Ovary (tissue), 9 donors: ENCODE data around the gene OR7G2. TPM values are rescaled to one million over a fixed set of nuclear protein-coding genes. Genes with fewer than 3 reads are reported as not detected.
"Not testable (repeated sequence)": the region's sequence is repeated elsewhere in the genome, so short reads cannot be mapped to it uniquely, and the experiment has no call there.

Source experiments
- DNase-seq, 5 donors: peaks; one replicate each; pipeline ENCODE4 v3.0.0-alpha.2; 2019 to 2020
- H3K27ac ChIP-seq, 2 donors: fragments of 200-600 bp; one replicate each; pipeline versions ENCODE4 v1.5.1 to v1.8.0; 2019 to 2022
- H3K27me3 ChIP-seq: fragments of 200-600 bp; one replicate; pipeline ENCODE4 v1.8.0; 2022
- H3K36me3 ChIP-seq: fragments of 200-600 bp; sonication (generic); one replicate; pipeline ENCODE4 v1.5.1; 2019
- H3K4me1 ChIP-seq: one replicate; pipeline ENCODE4 v1.8.1; 2013; ENCODE audit warnings: mild to moderate bottlenecking, moderate library complexity; ENCODE audit not compliant: insufficient read depth
- H3K4me3 ChIP-seq: fragments of 200-600 bp; sonication (generic); one replicate; pipeline ENCODE4 v1.5.1; 2017
- H3K9me3 ChIP-seq, 2 donors: fragments of 200-600 bp in 1 of 2; sonication (generic) in 1 of 2; one replicate each; pipeline versions ENCODE4 v1.5.1 to v1.8.1; 2013 to 2019; ENCODE audit warnings: mild to moderate bottlenecking in 1 of 2, moderate library complexity in 1 of 2
- EP300 ChIP-seq: sonication (generic); formaldehyde crosslinking; IDR thresholded peaks from one replicate; pipeline ENCODE4 v1.6.1; 2017; ENCODE audit warnings: antibody characterized with exemption
- POLR2A ChIP-seq: fragments of 450-650 bp; IDR thresholded peaks from one replicate; pipeline ENCODE4 v1.6.1; 2017; ENCODE audit warnings: antibody characterized with exemption, mild to moderate bottlenecking, moderate library complexity
- WGBS, 3 donors: extraction: QIAGEN DNeasy Blood & Tissue Kit in 1 of 3; methylation state at CpG; one replicate each; pipeline versions ENCODE4 v1.1.5 to v1.1.7; 2013 to 2017; 5-methylcytosine and 5-hydroxymethylcytosine counted together
- intact Hi-C, 4 donors: fragments of 100-400 bp; cut with DNase I; formaldehyde crosslinking; loops; one replicate each; pipeline versions ENCODE4 v1.11.0 to v1.15.1; 2022 to 2023
- polyA plus RNA-seq, 2 donors: library from polyadenylated mRNA; stranded (reverse); fragments of 200-250 nt in 1 of 2; fragments of 350-450 nt in 1 of 2; fragmentation: Illumina TruSeq in 1 of 2; extraction: RNeasy Lipid Tissue Mini Kit (QIAGEN cat#74804) in 1 of 2; gene quantifications; one replicate each; pipeline ENCODE4 v1.2.3, GENCODE V29; 2013 to 2014
- total RNA-seq, 7 donors: library from RNA; depleted of rRNA in 2 of 7; stranded (reverse); fragments of >200 nt in 2 of 7; fragmentation: NEBNext Ultra II Directional in 3 of 7; extraction: Animal tissue kit (Norgen Biotek cat#: 25700) in 3 of 7; gene quantifications; one replicate each; pipeline versions ENCODE4 v1.1.0 to v1.2.4, GENCODE V29; 2016 to 2023
- TF ChIP-seq, protein P1 (sequence below), 3 donors: fragments of 450-650 bp in 2 of 3; fragments of 200-600 bp in 1 of 3; IDR thresholded peaks; one replicate each; pipeline versions ENCODE4 v1.5.1 to v1.8.0; 2016 to 2022; ENCODE audit warnings: antibody characterized with exemption in 3 of 3, mild to moderate bottlenecking in 1 of 3
- donor health status: DM: no; HTN: no; CAD: no; lungs with moderate emphysema.
- donor health status: DM: no; HTN: no; CAD: no.
- donor health status: Bipolar disorder and iron deficiency.
- donor health status: DM: yes; HTN: yes; CAD: no.
- donor health status: DM: no; HTN: no; CAD: no.
- donor health status: DM: yes; HTN: yes; CAD: no.

OR7G2 gene
- total and polyA plus RNA-seq, 9 donors, result not detected

DNA sequence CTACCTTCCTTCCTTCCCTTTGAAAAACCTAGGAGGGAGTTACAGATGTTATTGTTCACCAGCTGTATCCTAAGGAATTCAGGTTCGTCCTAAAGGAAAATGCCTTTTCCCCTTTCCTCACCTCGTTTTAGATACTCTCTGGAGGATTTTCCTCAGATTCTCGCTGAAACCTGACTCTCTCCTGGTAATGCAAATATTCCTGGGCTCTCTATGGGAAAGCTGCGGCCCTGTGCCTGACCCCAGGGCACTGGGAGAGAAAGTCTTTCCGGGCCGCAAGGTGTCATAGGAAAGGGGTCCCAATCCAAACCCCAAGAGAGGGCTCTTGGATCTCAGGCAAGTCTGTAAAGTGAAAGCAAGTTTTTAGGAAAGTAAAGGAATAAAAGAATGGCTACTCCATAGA is 33.5 kb downstream of the OR7G2 start:
- H3K27me3 ChIP-seq, result no peaks in the 10 kb centered on the region
- intact Hi-C loops, result loop anchor here in 1 of 4 donors (10.0 kb wide), 1 partner anchor 419 kb away; no protein-coding TSS in a partner anchor
- 65 to 73% (median 67%) methylated on average over 6 of the region's 6 CpGs for WGBS, 3 donors

DNA sequence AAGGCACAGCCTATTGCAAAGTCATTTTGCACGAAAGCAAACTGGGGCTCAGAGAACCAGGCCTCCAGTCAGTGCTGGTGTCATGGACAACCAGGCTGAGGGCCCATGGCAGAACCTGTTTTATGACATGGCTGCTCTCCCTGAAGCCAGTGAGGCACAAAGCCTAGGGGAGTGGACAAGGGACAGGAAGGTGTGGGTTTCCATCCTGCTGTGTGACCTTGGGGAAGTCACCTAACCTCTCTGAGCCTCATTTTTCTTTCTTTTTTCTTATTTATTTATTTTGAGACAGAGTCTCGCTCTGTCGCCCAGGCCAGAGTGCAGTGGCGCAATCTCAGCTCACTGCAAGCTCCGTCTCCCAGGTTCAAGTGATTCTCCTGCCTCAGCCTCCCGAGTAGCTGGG is 35.6 kb downstream of the OR7G2 start:
- 90 to 92% (median 90%) methylated on average over 6 of the region's 6 CpGs for WGBS, 3 donors
- H3K4me1 ChIP-seq, H3K4me3 ChIP-seq, H3K27me3 ChIP-seq, DNase-seq, H3K36me3 ChIP-seq, H3K9me3 ChIP-seq, H3K27ac ChIP-seq: not testable (repeated sequence)
- intact Hi-C loops, result loop anchor here in 1 of 4 donors (10.0 kb wide), 1 partner anchor 417 kb away; no protein-coding TSS in a partner anchor

More for the DNA sequence above, 33.5 kb downstream of the OR7G2 start:
- H3K36me3 ChIP-seq, result no peaks in the 10 kb centered on the region
- no peaks in the 10 kb centered on the region for H3K9me3 ChIP-seq
- no peak overlapping the region for H3K27ac ChIP-seq
- H3K4me1 ChIP-seq, result peaks cover 4% of the 10 kb centered on the region
- H3K4me3 ChIP-seq, result no peak overlapping the region
- no peak for DNase-seq
- TF ChIP-seq EP300 (no peak), POLR2A (no peak)
- TF ChIP-seq, protein P1, sequence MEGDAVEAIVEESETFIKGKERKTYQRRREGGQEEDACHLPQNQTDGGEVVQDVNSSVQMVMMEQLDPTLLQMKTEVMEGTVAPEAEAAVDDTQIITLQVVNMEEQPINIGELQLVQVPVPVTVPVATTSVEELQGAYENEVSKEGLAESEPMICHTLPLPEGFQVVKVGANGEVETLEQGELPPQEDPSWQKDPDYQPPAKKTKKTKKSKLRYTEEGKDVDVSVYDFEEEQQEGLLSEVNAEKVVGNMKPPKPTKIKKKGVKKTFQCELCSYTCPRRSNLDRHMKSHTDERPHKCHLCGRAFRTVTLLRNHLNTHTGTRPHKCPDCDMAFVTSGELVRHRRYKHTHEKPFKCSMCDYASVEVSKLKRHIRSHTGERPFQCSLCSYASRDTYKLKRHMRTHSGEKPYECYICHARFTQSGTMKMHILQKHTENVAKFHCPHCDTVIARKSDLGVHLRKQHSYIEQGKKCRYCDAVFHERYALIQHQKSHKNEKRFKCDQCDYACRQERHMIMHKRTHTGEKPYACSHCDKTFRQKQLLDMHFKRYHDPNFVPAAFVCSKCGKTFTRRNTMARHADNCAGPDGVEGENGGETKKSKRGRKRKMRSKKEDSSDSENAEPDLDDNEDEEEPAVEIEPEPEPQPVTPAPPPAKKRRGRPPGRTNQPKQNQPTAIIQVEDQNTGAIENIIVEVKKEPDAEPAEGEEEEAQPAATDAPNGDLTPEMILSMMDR (IDR thresholded peaks at IDR 0.05), result no peak

DNA sequence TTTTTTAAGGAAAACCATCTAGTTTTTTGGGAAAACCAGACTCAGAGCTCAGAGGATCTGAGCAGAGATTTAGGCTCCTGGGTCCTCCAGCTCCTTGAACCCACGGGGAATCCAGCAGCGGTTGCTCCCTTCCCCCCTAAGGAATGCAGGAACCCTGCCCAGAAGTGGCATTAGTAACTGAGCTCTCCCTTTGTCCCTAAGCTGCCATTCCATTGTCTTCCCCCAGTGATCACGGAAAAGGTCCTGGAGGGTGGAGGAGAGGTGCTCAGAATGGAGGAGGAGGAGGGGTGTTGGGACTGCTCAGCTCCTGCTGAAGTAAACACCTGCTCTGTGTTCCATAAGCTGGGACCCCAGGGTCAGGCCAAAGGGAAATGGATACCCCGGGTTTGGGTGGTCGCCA is 37.2 kb downstream of the OR7G2 start:
- no peak overlapping the region for H3K27ac ChIP-seq
- DNase-seq, result no peak
- H3K9me3 ChIP-seq, result no peaks in the 10 kb centered on the region
- intact Hi-C loops, result loop anchor here in 1 of 4 donors (10.0 kb wide), 1 partner anchor 415 kb away; no protein-coding TSS in a partner anchor
- no peak overlapping the region for H3K4me3 ChIP-seq
- H3K27me3 ChIP-seq, result no peaks in the 10 kb centered on the region
- no peaks in the 10 kb centered on the region for H3K36me3 ChIP-seq
- WGBS, 3 donors, result 36 to 57% (median 39%) methylated on average over 5 of the region's 5 CpGs
- TF ChIP-seq POLR2A (no peak), EP300 (no peak)
- TF ChIP-seq, protein P1 (IDR thresholded peaks at IDR 0.05), result no peak
- H3K4me1 ChIP-seq, result peaks cover 1% of the 10 kb centered on the region

DNA sequence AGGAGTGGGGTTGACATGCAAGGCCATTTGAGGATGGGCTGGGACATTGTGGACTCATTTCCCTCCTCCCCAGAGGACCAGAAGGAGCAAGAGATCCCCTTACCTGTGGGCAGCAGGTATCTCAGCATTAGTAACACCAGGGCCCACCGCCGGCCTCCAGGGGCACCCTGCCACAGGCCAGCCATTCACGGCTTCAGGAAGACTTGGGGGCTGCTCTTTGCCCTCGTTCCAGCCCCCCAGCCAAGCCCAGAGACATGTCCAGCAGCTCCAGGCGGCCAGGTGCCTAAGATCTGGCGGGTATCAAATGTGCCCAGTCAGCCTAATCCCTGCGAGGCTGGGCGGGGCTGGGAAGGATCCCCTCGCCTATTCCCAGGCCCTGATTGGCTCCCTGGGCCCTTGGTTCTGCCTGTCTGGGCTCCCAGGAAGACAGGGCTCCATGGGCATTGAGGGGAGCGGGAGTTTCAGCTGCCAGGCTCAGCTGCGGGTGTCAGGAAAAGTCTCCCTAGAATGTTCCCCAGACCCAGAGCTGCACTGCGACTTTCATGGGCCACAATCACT is 41.7 kb downstream of the OR7G2 start:
- intact Hi-C loops, result no loop called here
- 69 to 85% (median 72%) methylated on average over 10 to 12 of the region's 12 CpGs for WGBS, 3 donors
- DNase-seq, result no peak

DNA sequence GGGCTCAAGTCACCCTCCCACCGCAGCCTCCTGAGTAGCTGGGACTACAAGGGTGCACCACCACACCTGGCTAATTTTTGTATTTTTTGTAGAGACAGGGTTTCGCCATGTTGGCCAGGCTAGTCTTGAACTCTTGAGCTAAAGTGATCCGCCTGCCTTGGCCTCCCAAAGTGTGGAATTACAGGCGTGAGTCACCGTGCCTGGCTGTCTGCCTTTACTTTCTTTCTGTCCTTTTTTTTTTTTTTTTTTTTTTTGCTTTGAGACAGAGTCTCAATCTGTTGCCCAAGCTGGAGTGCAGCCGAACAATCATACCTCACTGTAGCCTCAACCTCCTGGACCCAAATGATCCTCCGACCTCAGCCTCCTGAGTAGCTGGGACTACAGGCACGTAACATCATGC is 45.4 kb downstream of the OR7G2 start:
- Histone ChIP-seq H3K36me3 (no peaks in the 10 kb centered on the region), H3K27ac (no peak overlapping the region), H3K4me1 (no peaks in the 10 kb centered on the region), H3K9me3 (no peaks in the 10 kb centered on the region), H3K27me3 (no peaks in the 10 kb centered on the region), H3K4me3 (no peak overlapping the region)
- TF ChIP-seq POLR2A (no peak), EP300 (no peak)
- TF ChIP-seq, protein P1 (IDR thresholded peaks at IDR 0.05), result no peak
- WGBS, 3 donors, result 75 to 86% (median 86%) methylated on average over 8 of the region's 8 CpGs
- intact Hi-C loops, result no loop called here
- DNase-seq, result no peak

More for the DNA sequence above, 41.7 kb downstream of the OR7G2 start:
- no peak overlapping the region for H3K27ac ChIP-seq
- no peak overlapping the region for H3K4me3 ChIP-seq
- no peaks in the 10 kb centered on the region for H3K9me3 ChIP-seq
- no peaks in the 10 kb centered on the region for H3K27me3 ChIP-seq
- H3K4me1 ChIP-seq, result no peaks in the 10 kb centered on the region
- TF ChIP-seq, protein P1 (IDR thresholded peaks at IDR 0.05), result no peak
- TF ChIP-seq EP300 (no peak), POLR2A (no peak)
- H3K36me3 ChIP-seq, result no peaks in the 10 kb centered on the region
